Measurements from ENCODE around the gene GABRR2. TPM values are rescaled to one million over a fixed set of nuclear protein-coding genes. Genes with fewer than 3 reads are reported as not detected.

GABRR2 gene
- total RNA-seq, 1 donor from 2014 or later, result 1.5 TPM

GRCh38 chr6:89330910-89331309 is 15.8 kb upstream of the GABRR2 start:
- no peak for DNase-seq (ENCODE audit: extremely low spot score in 2 of 2)
- Histone ChIP-seq H3K27me3 (no peaks in the 10 kb centered on the region), H3K36me3 (peaks cover 0 to 61% of the 10 kb centered on the region in 2 donors), H3K4me1 (no peaks in the 10 kb centered on the region), H3K27ac (no peak overlapping the region), H3K4me3 (no peak overlapping the region), H3K9me3 (no peaks in the 10 kb centered on the region)
- intact Hi-C loops (cut with DNase I), result no loop called here
- TF ChIP-seq POLR2AphosphoS5 (IDR thresholded peaks at IDR 0.05; ENCODE audit: insufficient read depth in 1 of 2, low read depth in 1 of 2) (no peak), CTCF (IDR thresholded peaks at IDR 0.05) (no peak), POLR2A (IDR thresholded peaks at IDR 0.05) (no peak)

- no peaks in the 10 kb centered on the region for H3K4me1 ChIP-seq
- no peak overlapping the region for H3K4me3 ChIP-seq
- peaks cover 0 to 49% of the 10 kb centered on the region in 2 donors for H3K36me3 ChIP-seq
- no peak overlapping the region for H3K27ac ChIP-seq
- no peaks in the 10 kb centered on the region for H3K9me3 ChIP-seq
- no peak for TF ChIP-seq CTCF (IDR thresholded peaks at IDR 0.05)
- no peak for TF ChIP-seq POLR2AphosphoS5 (IDR thresholded peaks at IDR 0.05; ENCODE audit: insufficient read depth in 1 of 2, low read depth in 1 of 2)
- TF ChIP-seq POLR2A (IDR thresholded peaks at IDR 0.05), result no peak
- H3K27me3 ChIP-seq, result no peaks in the 10 kb centered on the region
- intact Hi-C loops (cut with DNase I), result no loop called here
- DNase-seq (ENCODE audit: extremely low spot score in 2 of 2), result no peak
These were observed 13.9 kb upstream of the GABRR2 start for GRCh38 chr6:89328976-89329375.

GRCh38 chr6:89324304-89324703 is 9.2 kb upstream of the GABRR2 start:
- no peak for DNase-seq (ENCODE audit: extremely low spot score in 2 of 2)
- Histone ChIP-seq H3K4me3 (no peak overlapping the region), H3K27ac (no peak overlapping the region), H3K36me3 (peaks cover 0 to 25% of the 10 kb centered on the region in 2 donors), H3K9me3 (no peaks in the 10 kb centered on the region), H3K4me1 (no peaks in the 10 kb centered on the region), H3K27me3 (no peaks in the 10 kb centered on the region)
- no peak for TF ChIP-seq POLR2A (IDR thresholded peaks at IDR 0.05)
- TF ChIP-seq CTCF (IDR thresholded peaks at IDR 0.05), result no peak
- TF ChIP-seq POLR2AphosphoS5 (IDR thresholded peaks at IDR 0.05; ENCODE audit: insufficient read depth in 1 of 2, low read depth in 1 of 2), result no peak
- intact Hi-C loops (cut with DNase I), result no loop called here

GRCh38 chr6:89323511-89323971 is 8.4 kb upstream of the GABRR2 start:
- no peaks in the 10 kb centered on the region for H3K9me3 ChIP-seq
- no peaks in the 10 kb centered on the region for H3K4me1 ChIP-seq
- H3K27ac ChIP-seq, result no peak overlapping the region
- H3K36me3 ChIP-seq, result peaks cover 0 to 18% of the 10 kb centered on the region in 2 donors
- no peak for DNase-seq (ENCODE audit: extremely low spot score in 2 of 2)
- H3K27me3 ChIP-seq, result no peaks in the 10 kb centered on the region
- TF ChIP-seq CTCF (IDR thresholded peaks at IDR 0.05) (no peak), POLR2AphosphoS5 (IDR thresholded peaks at IDR 0.05; ENCODE audit: insufficient read depth in 1 of 2, low read depth in 1 of 2) (no peak), POLR2A (IDR thresholded peaks at IDR 0.05) (no peak)
- intact Hi-C loops (cut with DNase I), result no loop called here
- H3K4me3 ChIP-seq, result no peak overlapping the region

- no peaks in the 10 kb centered on the region for H3K4me1 ChIP-seq
- intact Hi-C loops (cut with DNase I), result no loop called here
- peaks cover 0 to 2% of the 10 kb centered on the region in 2 donors for H3K36me3 ChIP-seq
- H3K4me3 ChIP-seq, result no peak overlapping the region
- H3K27me3 ChIP-seq, result no peaks in the 10 kb centered on the region
- H3K9me3 ChIP-seq, result no peaks in the 10 kb centered on the region
- no peak for DNase-seq (ENCODE audit: extremely low spot score in 2 of 2)
- H3K27ac ChIP-seq, result no peak overlapping the region
- TF ChIP-seq POLR2AphosphoS5 (IDR thresholded peaks at IDR 0.05; ENCODE audit: insufficient read depth in 1 of 2, low read depth in 1 of 2) (no peak), CTCF (IDR thresholded peaks at IDR 0.05) (no peak), POLR2A (IDR thresholded peaks at IDR 0.05) (no peak)
These were observed 6.3 kb upstream of the GABRR2 start for GRCh38 chr6:89321131-89321970.

Data from vagina (tissue), 2 donors.